ENCODE results near the gene CNPY1. TPM values are rescaled to one million over a fixed set of nuclear protein-coding genes. Genes with fewer than 3 reads are reported as not detected.

CNPY1 gene
- total and polyA plus RNA-seq, 2 experiments from 2014 or later, result not detected

DNA sequence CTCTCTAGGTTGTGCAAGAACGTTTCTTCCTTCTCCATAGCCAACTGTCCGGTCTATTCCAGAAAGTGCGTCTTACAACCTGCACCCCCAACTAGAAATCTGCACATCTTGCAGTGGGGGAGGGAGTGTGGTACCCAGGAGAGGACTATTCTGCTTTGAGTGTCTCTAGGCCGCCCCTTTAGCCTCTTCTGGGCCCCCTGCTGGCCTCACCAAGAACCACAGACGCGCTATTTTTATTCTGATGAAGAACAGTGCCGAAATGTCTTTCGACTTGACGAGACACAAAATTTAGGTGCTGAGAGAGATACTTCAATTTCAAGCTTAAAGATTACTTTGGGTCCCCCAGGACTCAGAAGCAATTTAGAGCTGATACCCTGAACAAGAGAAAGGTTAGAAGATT lies 1.0 kb downstream of the CNPY1 start:
- TF ChIP-seq EZH2phosphoT487 (IDR thresholded peaks at IDR 0.05; ENCODE audit: low read depth, severe bottlenecking, unreplicated experiment) (no peak), EZH2 (IDR thresholded peaks at IDR 0.05; ENCODE audit: borderline replicate concordance) (no peak), CTCF (IDR thresholded peaks at IDR 0.05; ENCODE audit: poor library complexity) (no peak)
- 86% methylated on average over 9 of the region's 9 CpGs for WGBS (ENCODE audit: low lambda C conversion rate, missing lambda C conversion rate)
- H3K4me1 ChIP-seq (ENCODE audit: insufficient read depth), result no peaks in the 10 kb centered on the region

DNA sequence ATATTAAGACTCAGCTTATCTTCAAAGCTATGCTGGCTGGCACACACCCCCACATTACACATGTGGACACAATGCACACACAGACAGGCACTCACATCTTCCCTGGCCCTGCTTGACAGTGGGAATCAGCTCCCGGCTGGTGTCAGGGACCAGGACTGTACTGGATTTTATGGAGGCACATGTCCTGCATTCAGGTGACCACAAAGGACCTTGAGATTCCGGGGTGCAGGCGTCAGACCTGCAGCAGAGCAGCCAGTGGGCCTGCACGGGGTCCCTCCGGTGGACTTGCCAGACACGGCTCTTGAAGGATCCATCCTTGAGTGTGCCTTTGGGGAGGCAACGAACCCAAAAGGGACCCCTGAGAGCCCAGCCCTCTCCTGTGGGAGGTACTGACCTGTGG lies 1.9 kb downstream of the CNPY1 start:
- Histone ChIP-seq H3K79me2 (no peaks in the 10 kb centered on the region), H3K36me3 (replicated peaks; ENCODE audit: insufficient read depth, low read depth) (no peaks in the 10 kb centered on the region), H2AFZ (no peak overlapping the region), H3K9me2 (replicated peaks; ENCODE audit: insufficient read depth) (no peaks in the 10 kb centered on the region), H3K4me1 (ENCODE audit: insufficient read depth) (no peaks in the 10 kb centered on the region), H3K27ac (no peak overlapping the region), H3K4me2 (no peak overlapping the region), H3K4me3 (no peak overlapping the region), H3K27me3 (peaks cover 3% of the 10 kb centered on the region), H4K20me1 (ENCODE audit: insufficient read depth, poor library complexity, severe bottlenecking) (no peaks in the 10 kb centered on the region), H3K9me3 (ENCODE audit: low read depth) (no peaks in the 10 kb centered on the region)
- no peak for DNase-seq (ENCODE audit: low spot score)
- WGBS (ENCODE audit: low lambda C conversion rate, missing lambda C conversion rate), result 87% methylated on average over 7 of the region's 7 CpGs
- TF ChIP-seq EZH2 (IDR thresholded peaks at IDR 0.05; ENCODE audit: borderline replicate concordance), result no peak
- no peak for TF ChIP-seq EZH2phosphoT487 (IDR thresholded peaks at IDR 0.05; ENCODE audit: low read depth, severe bottlenecking, unreplicated experiment)
- TF ChIP-seq CTCF (IDR thresholded peaks at IDR 0.05; ENCODE audit: poor library complexity), result no peak

More for the DNA sequence above, 1.0 kb downstream of the CNPY1 start:
- H3K79me2 ChIP-seq, result no peaks in the 10 kb centered on the region
- H3K4me3 ChIP-seq, result no peak overlapping the region
- H4K20me1 ChIP-seq (ENCODE audit: insufficient read depth, poor library complexity, severe bottlenecking), result no peaks in the 10 kb centered on the region
- H3K27me3 ChIP-seq, result no peaks in the 10 kb centered on the region
- H3K9me3 ChIP-seq (ENCODE audit: low read depth), result no peaks in the 10 kb centered on the region
- no peak overlapping the region for H2AFZ ChIP-seq
- H3K27ac ChIP-seq, result no peak overlapping the region
- H3K4me2 ChIP-seq, result no peak overlapping the region
- no peaks in the 10 kb centered on the region for H3K9me2 ChIP-seq (replicated peaks; ENCODE audit: insufficient read depth)
- DNase-seq (ENCODE audit: low spot score), result no peak
- no peaks in the 10 kb centered on the region for H3K36me3 ChIP-seq (replicated peaks; ENCODE audit: insufficient read depth, low read depth)

- WGBS (ENCODE audit: low lambda C conversion rate, missing lambda C conversion rate), result 90% methylated on average over 9 of the region's 9 CpGs
- no peak overlapping the region for H3K4me2 ChIP-seq
- H4K20me1 ChIP-seq (ENCODE audit: insufficient read depth, poor library complexity, severe bottlenecking), result no peaks in the 10 kb centered on the region
- no peak overlapping the region for H2AFZ ChIP-seq
- no peaks in the 10 kb centered on the region for H3K9me2 ChIP-seq (replicated peaks; ENCODE audit: insufficient read depth)
- H3K79me2 ChIP-seq, result no peaks in the 10 kb centered on the region
- H3K27me3 ChIP-seq, result peaks cover 5% of the 10 kb centered on the region
- no peak for DNase-seq (ENCODE audit: low spot score)
- no peaks in the 10 kb centered on the region for H3K36me3 ChIP-seq (replicated peaks; ENCODE audit: insufficient read depth, low read depth)
- no peak overlapping the region for H3K27ac ChIP-seq
- no peaks in the 10 kb centered on the region for H3K9me3 ChIP-seq (ENCODE audit: low read depth)
- H3K4me3 ChIP-seq, result no peak overlapping the region
- TF ChIP-seq EZH2phosphoT487 (IDR thresholded peaks at IDR 0.05; ENCODE audit: low read depth, severe bottlenecking, unreplicated experiment) (no peak), EZH2 (IDR thresholded peaks at IDR 0.05; ENCODE audit: borderline replicate concordance) (no peak), CTCF (IDR thresholded peaks at IDR 0.05; ENCODE audit: poor library complexity) (no peak)
- no peaks in the 10 kb centered on the region for H3K4me1 ChIP-seq (ENCODE audit: insufficient read depth)
Measured at GRCh38 chr7:155543926-155544325, 2.4 kb downstream of the CNPY1 start.

Measured in hepatocyte (in vitro differentiated cells).